MM.1S (cell line): Measurements from ENCODE around the gene ULK4.

Source experiments
- DNase-seq: peaks from one replicate; pipeline ENCODE4 v3.0.0-alpha.2; 2015
- H2AFZ ChIP-seq: fragments of 300-600 bp; sonication (generic); 2 replicates; pipeline ENCODE4 v1.6.0; 2016; ENCODE audit warnings: antibody characterized with exemption, low read length
- H3F3A ChIP-seq: fragments of 300-600 bp; sonication (generic); 2 replicates; pipeline ENCODE4 v1.6.1; 2016; ENCODE audit warnings: mild to moderate bottlenecking, antibody characterized with exemption, low read length, moderate library complexity, mixed read lengths; ENCODE audit not compliant: insufficient read depth
- H3K27ac ChIP-seq: fragments of 300-600 bp; sonication (generic); 2 replicates; pipeline ENCODE4 v1.5.1; 2016; ENCODE audit warnings: mild to moderate bottlenecking, low read length
- H3K27me3 ChIP-seq: fragments of 300-600 bp; sonication (generic); replicated peaks from 2 replicates; pipeline ENCODE4 v1.6.0; 2016; ENCODE audit warnings: low read length; ENCODE audit not compliant: insufficient read depth
- H3K36me3 ChIP-seq: fragments of 300-600 bp; sonication (generic); replicated peaks from 2 replicates; pipeline ENCODE4 v1.6.1; 2016; ENCODE audit warnings: mild to moderate bottlenecking, low read length, mixed read lengths; ENCODE audit not compliant: insufficient read depth
- H3K4me1 ChIP-seq: fragments of 300-600 bp; sonication (generic); 2 replicates; pipeline ENCODE4 v1.6.1; 2016; ENCODE audit warnings: low read length, mixed read lengths
- H3K4me2 ChIP-seq: fragments of 300-600 bp; sonication (generic); 2 replicates; pipeline ENCODE4 v1.6.0; 2016; ENCODE audit warnings: low read depth, low read length
- H3K4me3 ChIP-seq: fragments of 300-600 bp; sonication (generic); 2 replicates; pipeline ENCODE4 v1.5.1; 2016; ENCODE audit warnings: low read length, mixed read lengths
- H3K79me2 ChIP-seq: fragments of 300-600 bp; sonication (generic); 2 replicates; pipeline ENCODE4 v1.6.1; 2016; ENCODE audit warnings: mixed run types, low read length, mixed read lengths
- H3K9ac ChIP-seq: fragments of 300-600 bp; sonication (generic); 2 replicates; pipeline ENCODE4 v1.6.1; 2016; ENCODE audit warnings: low read length, mixed read lengths
- H3K9me2 ChIP-seq: fragments of 300-600 bp; sonication (generic); replicated peaks from 2 replicates; pipeline ENCODE4 v1.6.1; 2016; ENCODE audit warnings: mild to moderate bottlenecking, low read length, mixed read lengths; ENCODE audit not compliant: insufficient read depth
- H3K9me3 ChIP-seq: fragments of 300-600 bp; sonication (generic); replicated peaks from 2 replicates; pipeline ENCODE4 v1.6.1; 2016; ENCODE audit warnings: mild to moderate bottlenecking, low read length, mixed read lengths; ENCODE audit not compliant: insufficient read depth
- H4K20me1 ChIP-seq: fragments of 300-600 bp; sonication (generic); 2 replicates; pipeline ENCODE4 v1.6.1; 2016; ENCODE audit warnings: mild to moderate bottlenecking, low read length, moderate library complexity, mixed read lengths; ENCODE audit not compliant: insufficient read depth
- CTCF ChIP-seq: fragments of 300-600 bp; sonication (generic); IDR thresholded peaks from 2 replicates; pipeline ENCODE4 v1.5.1; 2016; ENCODE audit warnings: antibody characterized with exemption, low read length, mixed read lengths
- EZH2 ChIP-seq: fragments of 300-600 bp; sonication (generic); optimal IDR thresholded peaks from 2 replicates; pipeline ENCODE3; 2017; ENCODE audit warnings: low read depth, mild to moderate bottlenecking, antibody characterized with exemption, low read length, mixed read lengths
- EZH2phosphoT487 ChIP-seq: fragments of 300-600 bp; sonication (generic); IDR thresholded peaks from 2 replicates; pipeline ENCODE4 v1.6.1; 2018; ENCODE audit warnings: antibody characterized with exemption, low read length

ULK4 gene

DNA sequence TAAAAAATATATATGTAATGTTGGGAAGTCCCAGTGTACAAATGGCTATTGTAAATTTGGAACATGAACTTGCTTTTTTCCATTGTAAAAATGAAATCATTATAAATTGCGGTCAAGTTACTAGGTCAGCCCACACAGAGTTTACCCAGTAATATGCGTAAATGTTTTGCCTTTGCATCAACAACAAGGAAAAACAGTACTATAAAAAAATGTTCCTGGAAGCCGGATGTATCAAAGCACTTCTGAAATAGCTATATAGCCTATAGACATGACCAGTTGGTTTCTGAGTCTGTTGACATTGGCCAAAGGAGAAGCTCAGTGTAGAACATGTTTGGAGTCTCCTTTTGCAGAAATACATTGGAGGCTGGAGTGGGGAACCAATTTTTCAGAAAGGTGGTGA lies 739.4 kb downstream of the ULK4 start:
- Histone ChIP-seq H3K9ac (no peak overlapping the region), H3F3A (no peaks in the 10 kb centered on the region), H3K36me3 (peaks cover 11% of the 10 kb centered on the region), H3K4me2 (no peak overlapping the region), H3K4me1 (no peaks in the 10 kb centered on the region), H3K9me3 (no peaks in the 10 kb centered on the region), H3K79me2 (peaks cover 54% of the 10 kb centered on the region), H3K27ac (no peak overlapping the region), H3K4me3 (no peak overlapping the region), H2AFZ (no peak overlapping the region), H4K20me1 (peaks cover 19% of the 10 kb centered on the region; the same call in 1 of the 2 replicates), H3K27me3 (no peaks in the 10 kb centered on the region), H3K9me2 (no peaks in the 10 kb centered on the region)
- no peak for DNase-seq
- no peak for TF ChIP-seq EZH2
- TF ChIP-seq EZH2phosphoT487, result no peak
- TF ChIP-seq CTCF, result no peak

DNA sequence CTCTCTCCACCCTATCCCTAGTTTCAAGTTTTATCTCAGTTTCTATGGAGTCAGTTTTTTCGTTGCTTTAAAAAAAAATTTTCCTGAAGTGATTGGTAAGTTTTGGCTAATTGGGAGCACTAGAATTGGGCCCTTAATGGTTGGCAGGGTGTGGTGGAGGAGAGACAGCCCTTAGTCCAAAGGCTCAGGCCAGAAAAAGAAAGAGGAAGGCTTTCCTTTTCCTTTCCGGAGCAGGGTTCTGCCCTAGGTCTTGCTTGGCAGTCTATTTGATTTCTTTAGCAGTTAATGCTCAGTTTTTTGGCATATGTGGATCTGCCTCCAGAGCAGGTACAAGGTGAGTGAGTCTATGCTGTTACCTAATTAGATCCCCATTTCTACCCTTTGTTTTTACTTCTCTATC lies 739.9 kb downstream of the ULK4 start:
- Histone ChIP-seq H3K4me2 (no peak overlapping the region), H3K27me3 (no peaks in the 10 kb centered on the region), H3K9me2 (no peaks in the 10 kb centered on the region), H2AFZ (no peak overlapping the region), H3K79me2 (peaks cover 59% of the 10 kb centered on the region), H3K4me1 (no peaks in the 10 kb centered on the region), H3K9ac (no peak overlapping the region), H3K9me3 (no peaks in the 10 kb centered on the region), H3F3A (no peaks in the 10 kb centered on the region), H3K4me3 (no peak overlapping the region), H3K36me3 (peaks cover 11% of the 10 kb centered on the region), H4K20me1 (peaks cover 23% of the 10 kb centered on the region), H3K27ac (no peak overlapping the region)
- no peak for DNase-seq
- TF ChIP-seq CTCF, result no peak
- no peak for TF ChIP-seq EZH2
- no peak for TF ChIP-seq EZH2phosphoT487

- H3K9ac ChIP-seq, result no peak overlapping the region
- TF ChIP-seq EZH2phosphoT487 (no peak), EZH2 (no peak), CTCF (no peak)
- H3K9me2 ChIP-seq, result no peaks in the 10 kb centered on the region
- no peak overlapping the region for H3K27ac ChIP-seq
- no peaks in the 10 kb centered on the region for H3K9me3 ChIP-seq
- H2AFZ ChIP-seq, result no peak overlapping the region
- H3K36me3 ChIP-seq, result peaks cover 11% of the 10 kb centered on the region
- peaks cover 68% of the 10 kb centered on the region for H3K79me2 ChIP-seq
- no peaks in the 10 kb centered on the region for H3K27me3 ChIP-seq
- no peaks in the 10 kb centered on the region for H3K4me1 ChIP-seq
- peaks cover 27% of the 10 kb centered on the region for H4K20me1 ChIP-seq
- no peak overlapping the region for H3K4me3 ChIP-seq
- no peaks in the 10 kb centered on the region for H3F3A ChIP-seq
- no peak overlapping the region for H3K4me2 ChIP-seq
- no peak for DNase-seq
Observed at GRCh38 chr3:41220906-41221677, 740.8 kb downstream of the ULK4 start.
